Kidney epithelial cell (primary cell): ENCODE results near the gene SH2D2A. TPM values are rescaled to one million over a fixed set of nuclear protein-coding genes. Genes with fewer than 3 reads are reported as not detected.

ENCODE experiments used
- DNase-seq: peaks from one replicate; pipeline ENCODE4 v3.0.0-alpha.2; 2010; ENCODE audit warnings: low read depth
- H3K27me3 ChIP-seq: 2 replicates; pipeline ENCODE4 v1.6.0; 2011; ENCODE audit warnings: low read length; ENCODE audit not compliant: control insufficient read depth, insufficient read depth
- H3K36me3 ChIP-seq: 2 replicates; pipeline ENCODE4 v1.5.1; 2011; ENCODE audit warnings: low read length; ENCODE audit not compliant: control insufficient read depth, insufficient read depth
- H3K4me3 ChIP-seq: 2 replicates; pipeline ENCODE4 v1.5.1; 2011; ENCODE audit warnings: low read depth, mild to moderate bottlenecking, control low read depth, low read length
- total RNA-seq: library from RNA; depleted of rRNA; stranded (reverse); fragments of >200 nt; gene quantifications from 2 replicates; pipeline ENCODE4 v1.2.3, GENCODE V29; 2015
- TF ChIP-seq, protein P1 (sequence below): IDR thresholded peaks from 2 replicates; pipeline ENCODE4 v1.5.1; 2011; ENCODE audit warnings: mild to moderate bottlenecking, moderate library complexity, low read length, control low read depth, inconsistent platforms; ENCODE audit not compliant: insufficient read depth, poor library complexity, severe bottlenecking

Gene SH2D2A
- total RNA-seq, 1 donor from 2014 or later: 2.3 TPM

GRCh38 chr1:156838972-156839371 is 22.3 kb upstream of the SH2D2A start:
- TF ChIP-seq, protein P1, sequence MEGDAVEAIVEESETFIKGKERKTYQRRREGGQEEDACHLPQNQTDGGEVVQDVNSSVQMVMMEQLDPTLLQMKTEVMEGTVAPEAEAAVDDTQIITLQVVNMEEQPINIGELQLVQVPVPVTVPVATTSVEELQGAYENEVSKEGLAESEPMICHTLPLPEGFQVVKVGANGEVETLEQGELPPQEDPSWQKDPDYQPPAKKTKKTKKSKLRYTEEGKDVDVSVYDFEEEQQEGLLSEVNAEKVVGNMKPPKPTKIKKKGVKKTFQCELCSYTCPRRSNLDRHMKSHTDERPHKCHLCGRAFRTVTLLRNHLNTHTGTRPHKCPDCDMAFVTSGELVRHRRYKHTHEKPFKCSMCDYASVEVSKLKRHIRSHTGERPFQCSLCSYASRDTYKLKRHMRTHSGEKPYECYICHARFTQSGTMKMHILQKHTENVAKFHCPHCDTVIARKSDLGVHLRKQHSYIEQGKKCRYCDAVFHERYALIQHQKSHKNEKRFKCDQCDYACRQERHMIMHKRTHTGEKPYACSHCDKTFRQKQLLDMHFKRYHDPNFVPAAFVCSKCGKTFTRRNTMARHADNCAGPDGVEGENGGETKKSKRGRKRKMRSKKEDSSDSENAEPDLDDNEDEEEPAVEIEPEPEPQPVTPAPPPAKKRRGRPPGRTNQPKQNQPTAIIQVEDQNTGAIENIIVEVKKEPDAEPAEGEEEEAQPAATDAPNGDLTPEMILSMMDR: peak; percentile 93
- H3K4me3 ChIP-seq: no peak overlapping the region
- no peak for DNase-seq
- H3K36me3 ChIP-seq: no peaks in the 10 kb centered on the region
- peaks cover 55% of the 10 kb centered on the region for H3K27me3 ChIP-seq

- H3K27me3 ChIP-seq: peaks cover 49% of the 10 kb centered on the region
- TF ChIP-seq, protein P1: no peak
- H3K36me3 ChIP-seq: no peaks in the 10 kb centered on the region
- DNase-seq: no peak
- H3K4me3 ChIP-seq: no peak overlapping the region
Observed at GRCh38 chr1:156836892-156837291, 20.2 kb upstream of the SH2D2A start.

DNA sequence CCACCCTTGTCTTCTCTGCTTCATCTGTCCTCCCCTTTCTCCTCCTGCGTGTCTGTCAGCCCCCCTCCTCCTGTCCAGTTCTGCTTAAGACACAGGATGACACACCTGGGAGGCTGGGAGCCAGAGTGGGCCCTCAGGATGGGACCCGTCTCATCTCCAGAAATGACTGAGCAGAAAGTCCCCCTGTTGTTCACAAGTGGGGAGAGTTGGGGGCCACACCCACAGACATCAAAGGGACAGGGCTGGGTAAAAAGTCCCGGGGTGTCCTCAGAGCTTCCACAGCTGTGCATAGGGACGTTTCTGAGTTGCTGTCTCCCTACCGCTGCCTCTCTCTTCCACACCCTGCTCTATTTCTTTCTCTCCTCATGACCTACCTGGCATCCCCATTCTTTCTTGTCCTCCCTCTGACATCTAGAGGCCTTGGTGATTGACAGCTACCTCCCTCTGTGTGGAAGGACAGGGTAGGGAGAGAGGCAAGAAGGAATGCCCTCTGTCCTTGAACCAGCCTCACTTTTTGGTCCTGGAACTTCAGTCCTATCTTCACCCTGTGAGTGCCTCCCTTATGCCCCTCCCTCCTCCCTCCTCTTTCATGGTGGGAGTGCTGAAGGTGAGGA is 19.5 kb upstream of the SH2D2A start:
- no peak for DNase-seq
- H3K36me3 ChIP-seq: no peaks in the 10 kb centered on the region
- TF ChIP-seq, protein P1: no peak
- H3K4me3 ChIP-seq: no peak overlapping the region
- peaks cover 49% of the 10 kb centered on the region for H3K27me3 ChIP-seq

DNA sequence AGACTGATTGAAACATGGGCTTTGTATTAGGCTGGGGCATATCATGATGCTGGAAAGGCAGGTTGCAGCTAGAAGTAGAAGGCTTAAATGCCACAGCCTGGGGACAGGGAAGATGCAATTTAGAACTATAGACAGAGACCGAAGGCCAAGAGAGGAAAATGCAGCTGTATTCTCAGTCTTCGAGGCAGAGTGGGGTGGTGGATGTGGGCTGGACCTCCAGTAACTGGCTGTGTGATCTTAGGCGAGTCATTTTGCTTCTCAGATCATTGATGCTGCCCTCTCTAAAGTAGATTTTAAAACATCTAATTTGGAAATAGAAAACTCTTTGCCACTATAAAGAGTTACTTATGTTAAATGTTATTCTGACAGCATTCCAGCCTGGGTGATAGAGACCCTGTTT is 17.7 kb upstream of the SH2D2A start:
- peaks cover 46% of the 10 kb centered on the region for H3K27me3 ChIP-seq
- no peaks in the 10 kb centered on the region for H3K36me3 ChIP-seq
- DNase-seq: no peak
- TF ChIP-seq, protein P1: no peak
- no peak overlapping the region for H3K4me3 ChIP-seq

DNA sequence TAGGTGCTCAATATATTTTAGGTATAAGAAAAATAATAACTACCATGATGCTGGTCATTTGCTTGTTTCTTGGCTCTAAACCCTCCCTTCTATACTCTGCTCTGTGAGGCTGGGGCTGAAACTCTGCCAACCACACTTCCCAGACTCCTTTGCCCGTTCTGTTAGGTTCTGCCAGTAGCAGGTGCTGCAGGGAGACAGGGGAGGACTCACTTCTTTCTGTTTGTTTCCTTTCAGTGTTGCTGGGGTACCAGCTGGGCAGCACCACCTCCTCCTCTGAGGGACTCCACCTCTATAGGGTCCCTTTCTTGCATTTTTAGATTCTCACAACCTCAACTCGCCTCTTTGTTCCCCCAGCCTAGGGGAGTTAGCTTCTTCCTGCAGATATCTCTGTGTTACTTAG is 17.0 kb upstream of the SH2D2A start:
- no peak for DNase-seq
- Histone ChIP-seq H3K36me3 (no peaks in the 10 kb centered on the region), H3K27me3 (peaks cover 46% of the 10 kb centered on the region), H3K4me3 (no peak overlapping the region)
- TF ChIP-seq, protein P1: no peak

GRCh38 chr1:156832434-156832833 is 15.8 kb upstream of the SH2D2A start:
- H3K27me3 ChIP-seq: peaks cover 39% of the 10 kb centered on the region

More at GRCh38 chr1:156832434-156832833, 15.8 kb upstream of the SH2D2A start:
- Histone ChIP-seq H3K36me3 (no peaks in the 10 kb centered on the region), H3K4me3 (no peak overlapping the region)
- TF ChIP-seq, protein P1: no peak
- no peak for DNase-seq
